Cardiac muscle cell (in vitro differentiated cells and primary cell): Measurements from ENCODE around the gene BBC3. TPM values are rescaled to one million over a fixed set of nuclear protein-coding genes. Genes with fewer than 3 reads are reported as not detected.

Source experiments
- DNase-seq, 2 donors: peaks; one replicate each; pipeline versions ENCODE4 v3.0.0 to v3.0.0-alpha.2; 2010 to 2017; ENCODE audit warnings: low read depth in 1 of 2, low spot score in 1 of 2
- H3K27ac ChIP-seq: fragments of 200-600 bp; sonication (generic); 2 replicates; pipeline ENCODE4 v1.5.1; 2016
- H3K27me3 ChIP-seq: fragments of 200-600 bp; sonication (generic); 2 replicates; pipeline ENCODE4 v1.6.0; 2016; ENCODE audit warnings: control low read depth
- H3K36me3 ChIP-seq: fragments of 200-600 bp; sonication (generic); 2 replicates; pipeline ENCODE4 v1.5.1; 2016; ENCODE audit warnings: control low read depth
- H3K4me1 ChIP-seq: fragments of 200-600 bp; sonication (generic); 2 replicates; pipeline ENCODE4 v1.8.1; 2017; ENCODE audit warnings: low read depth, mild to moderate bottlenecking, mixed run types
- H3K4me3 ChIP-seq: fragments of 200-600 bp; sonication (generic); 2 replicates; pipeline ENCODE4 v1.5.1; 2016; ENCODE audit warnings: mild to moderate bottlenecking
- H3K9me3 ChIP-seq: fragments of 200-600 bp; sonication (generic); 2 replicates; pipeline ENCODE4 v1.5.1; 2017; ENCODE audit warnings: low read depth, mild to moderate bottlenecking, control low read depth
- polyA plus RNA-seq: library from polyadenylated mRNA; unstranded; fragments of >200 nt; fragmentation: Nextera tagmentation; extraction: Ambion mirVana; gene quantifications from 2 replicates; pipeline ENCODE4 v1.2.1, GENCODE V29; 2016
- total RNA-seq: library from RNA; depleted of rRNA; stranded (reverse); fragments of >200 nt; gene quantifications from 2 replicates; pipeline ENCODE4 v1.2.3, GENCODE V29; 2016
- TF ChIP-seq, protein P1 (sequence below): IDR thresholded peaks from 2 replicates; pipeline ENCODE4 v1.5.1; 2012; ENCODE audit warnings: low read depth, mild to moderate bottlenecking, low read length

The BBC3 gene
- total and polyA plus RNA-seq, 2 experiments from 2014 or later = 12.9 to 21.5 TPM

DNA sequence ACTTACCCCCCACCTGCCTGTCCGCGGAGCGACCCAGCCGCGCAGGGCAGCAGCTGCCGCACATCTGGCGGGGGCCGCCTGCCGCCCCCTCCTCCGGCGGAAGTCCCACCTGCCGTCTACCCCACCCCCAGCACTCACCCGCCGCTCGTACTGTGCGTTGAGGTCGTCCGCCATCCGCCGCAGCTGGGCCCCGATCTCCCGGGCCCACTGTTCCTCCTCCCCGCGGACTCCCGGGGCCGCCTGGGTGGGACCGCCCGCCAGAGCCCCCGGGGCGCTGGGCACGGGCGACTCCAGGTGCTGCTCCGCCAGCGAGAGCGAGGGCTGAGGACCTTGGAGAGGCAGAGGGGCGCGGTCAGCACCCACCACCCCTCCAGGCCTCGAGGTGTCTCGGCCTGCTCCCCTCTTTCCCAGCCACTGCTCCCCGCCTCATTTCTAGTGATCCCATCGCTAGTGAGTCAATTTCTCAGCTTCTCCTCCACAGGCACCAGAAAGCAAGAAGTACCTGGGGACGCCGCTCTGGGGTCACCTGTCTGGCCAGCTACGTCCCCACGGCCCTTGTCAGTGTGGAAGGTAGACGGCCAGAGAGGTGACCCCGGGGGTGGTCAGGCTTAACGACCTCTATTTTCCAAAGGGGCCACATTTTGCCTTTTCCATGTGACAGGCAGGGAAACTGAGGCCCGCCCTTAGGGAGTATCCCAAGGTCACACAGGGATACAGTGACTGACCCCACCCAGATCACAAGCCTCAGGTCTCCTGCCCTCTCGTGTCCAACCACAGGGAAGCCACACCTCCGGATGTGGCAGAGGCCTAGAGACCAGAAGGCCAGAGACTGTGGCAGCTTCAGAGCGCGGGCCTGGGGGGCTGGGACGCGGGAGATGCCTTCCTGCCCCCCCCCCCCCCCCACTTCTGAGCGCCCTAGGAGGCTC is 4.3 kb downstream of the BBC3 start:
- DNase-seq = peak; percentile 32 to 80
- Histone ChIP-seq H3K36me3 (no peaks in the 10 kb centered on the region), H3K4me1 (peaks cover 20% of the 10 kb centered on the region), H3K27ac (peak overlapping the region; percentile 95), H3K9me3 (no peaks in the 10 kb centered on the region), H3K27me3 (no peaks in the 10 kb centered on the region), H3K4me3 (peak overlapping the region; percentile 51)
- TF ChIP-seq, protein P1, sequence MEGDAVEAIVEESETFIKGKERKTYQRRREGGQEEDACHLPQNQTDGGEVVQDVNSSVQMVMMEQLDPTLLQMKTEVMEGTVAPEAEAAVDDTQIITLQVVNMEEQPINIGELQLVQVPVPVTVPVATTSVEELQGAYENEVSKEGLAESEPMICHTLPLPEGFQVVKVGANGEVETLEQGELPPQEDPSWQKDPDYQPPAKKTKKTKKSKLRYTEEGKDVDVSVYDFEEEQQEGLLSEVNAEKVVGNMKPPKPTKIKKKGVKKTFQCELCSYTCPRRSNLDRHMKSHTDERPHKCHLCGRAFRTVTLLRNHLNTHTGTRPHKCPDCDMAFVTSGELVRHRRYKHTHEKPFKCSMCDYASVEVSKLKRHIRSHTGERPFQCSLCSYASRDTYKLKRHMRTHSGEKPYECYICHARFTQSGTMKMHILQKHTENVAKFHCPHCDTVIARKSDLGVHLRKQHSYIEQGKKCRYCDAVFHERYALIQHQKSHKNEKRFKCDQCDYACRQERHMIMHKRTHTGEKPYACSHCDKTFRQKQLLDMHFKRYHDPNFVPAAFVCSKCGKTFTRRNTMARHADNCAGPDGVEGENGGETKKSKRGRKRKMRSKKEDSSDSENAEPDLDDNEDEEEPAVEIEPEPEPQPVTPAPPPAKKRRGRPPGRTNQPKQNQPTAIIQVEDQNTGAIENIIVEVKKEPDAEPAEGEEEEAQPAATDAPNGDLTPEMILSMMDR = no peak

DNA sequence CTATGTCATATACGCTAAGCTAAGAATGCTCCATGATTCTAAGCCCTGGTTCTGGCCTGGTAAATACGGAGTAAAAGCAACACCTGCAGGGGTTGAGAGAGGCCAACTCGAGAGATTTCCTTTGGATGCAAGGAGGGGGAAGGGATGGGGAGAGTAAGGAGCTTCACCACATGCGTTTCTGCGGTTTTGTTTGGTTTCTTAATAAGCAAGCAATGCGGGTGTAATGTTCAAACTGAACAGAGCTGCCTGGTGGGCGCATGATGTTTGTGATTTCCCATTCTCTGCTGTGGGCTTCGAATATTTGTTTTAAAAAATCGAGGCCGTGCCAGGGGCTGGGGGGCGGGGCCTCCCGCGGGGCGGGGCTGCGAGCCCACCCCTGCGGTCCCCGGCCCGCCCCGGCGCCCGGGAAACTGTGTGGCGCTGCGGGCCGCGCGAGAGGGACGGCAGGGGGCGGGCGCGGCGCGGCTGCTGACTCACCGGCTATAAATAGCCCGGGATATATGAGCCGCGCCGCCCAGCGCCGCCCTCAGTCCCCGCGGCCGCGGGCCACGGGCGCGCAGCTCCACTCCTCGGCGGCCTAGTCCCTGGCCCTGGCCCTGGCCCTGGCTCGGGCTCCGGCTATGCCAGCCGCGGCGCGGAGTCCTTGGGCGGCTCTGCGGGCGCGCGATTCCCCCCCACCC is 5.1 kb downstream of the BBC3 start:
- Histone ChIP-seq H3K4me3 (peak overlapping the region; percentile 51), H3K27ac (peak overlapping the region; percentile 95)

DNA sequence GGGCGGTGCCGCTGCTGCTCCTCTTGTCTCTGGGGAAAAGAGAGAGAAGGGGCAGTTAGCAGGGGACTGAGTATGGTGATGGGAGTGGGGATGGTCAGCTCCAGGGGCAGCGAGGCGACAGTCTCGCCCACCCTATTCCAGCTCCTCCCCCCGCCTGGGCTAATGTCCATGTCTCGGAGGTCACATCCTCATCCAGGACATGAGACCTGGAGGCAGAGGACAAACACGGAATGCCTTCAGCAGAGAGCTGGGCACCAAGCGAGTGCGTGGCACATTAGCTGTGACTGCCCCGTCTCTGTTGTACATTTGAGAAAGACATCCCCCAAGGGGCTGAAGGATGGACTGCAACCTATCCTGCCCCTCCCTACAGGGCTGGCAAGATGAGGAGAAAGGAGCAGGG is 9.1 kb downstream of the BBC3 start:
- Histone ChIP-seq H3K4me1 (peaks cover 11% of the 10 kb centered on the region), H3K27ac (no peak overlapping the region), H3K27me3 (no peaks in the 10 kb centered on the region), H3K36me3 (peaks cover 6% of the 10 kb centered on the region), H3K4me3 (no peak overlapping the region), H3K9me3 (no peaks in the 10 kb centered on the region)
- no peak for DNase-seq
- TF ChIP-seq, protein P1 = no peak

More for the DNA sequence above, 5.1 kb downstream of the BBC3 start:
- peak; percentile 93 to 96 for DNase-seq
- Histone ChIP-seq H3K36me3 (peaks cover 6% of the 10 kb centered on the region), H3K4me1 (peaks cover 20% of the 10 kb centered on the region), H3K27me3 (no peaks in the 10 kb centered on the region), H3K9me3 (no peaks in the 10 kb centered on the region)
- TF ChIP-seq, protein P1 = peak; percentile 6

DNA sequence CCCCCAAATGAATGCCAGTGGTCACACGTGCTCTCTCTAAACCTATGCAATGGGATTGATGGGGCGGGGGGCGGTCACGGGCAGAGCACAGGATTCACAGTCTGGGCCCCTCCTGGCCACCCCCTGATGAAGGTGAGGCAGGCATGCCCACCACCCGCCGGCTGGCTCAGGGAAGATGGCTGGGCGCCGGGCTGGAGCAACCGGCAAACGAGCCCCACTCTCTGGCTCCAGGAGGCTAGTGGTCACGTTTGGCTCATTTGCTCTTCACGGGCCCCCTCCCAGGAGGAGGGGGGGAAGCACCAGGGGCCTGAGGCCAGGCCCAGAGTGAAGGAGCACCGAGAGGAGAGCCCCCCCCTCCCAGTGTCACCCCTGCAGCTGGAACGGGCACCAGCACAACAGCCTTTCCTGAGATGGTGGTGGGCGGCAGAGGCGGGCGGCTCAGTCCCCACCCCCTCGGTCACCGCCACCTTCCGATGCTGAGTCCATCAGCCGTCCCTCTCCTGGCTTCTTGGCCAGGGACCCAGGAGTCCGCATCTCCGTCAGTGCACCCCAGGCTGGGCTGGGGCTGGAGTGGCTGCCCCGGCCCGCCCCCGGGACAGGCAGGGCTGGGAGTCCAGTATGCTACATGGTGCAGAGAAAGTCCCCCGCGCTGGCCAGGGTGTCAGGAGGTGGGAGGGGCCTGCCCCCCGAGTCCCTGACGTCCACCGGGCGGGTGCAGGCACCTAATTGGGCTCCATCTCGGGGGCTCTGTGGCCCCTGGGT is 9.7 kb downstream of the BBC3 start:
- TF ChIP-seq, protein P1 = no peak
- Histone ChIP-seq H3K9me3 (no peaks in the 10 kb centered on the region), H3K27ac (no peak overlapping the region), H3K27me3 (no peaks in the 10 kb centered on the region), H3K4me3 (no peak overlapping the region), H3K36me3 (peaks cover 6% of the 10 kb centered on the region), H3K4me1 (peaks cover 5% of the 10 kb centered on the region)
- no peak for DNase-seq

DNA sequence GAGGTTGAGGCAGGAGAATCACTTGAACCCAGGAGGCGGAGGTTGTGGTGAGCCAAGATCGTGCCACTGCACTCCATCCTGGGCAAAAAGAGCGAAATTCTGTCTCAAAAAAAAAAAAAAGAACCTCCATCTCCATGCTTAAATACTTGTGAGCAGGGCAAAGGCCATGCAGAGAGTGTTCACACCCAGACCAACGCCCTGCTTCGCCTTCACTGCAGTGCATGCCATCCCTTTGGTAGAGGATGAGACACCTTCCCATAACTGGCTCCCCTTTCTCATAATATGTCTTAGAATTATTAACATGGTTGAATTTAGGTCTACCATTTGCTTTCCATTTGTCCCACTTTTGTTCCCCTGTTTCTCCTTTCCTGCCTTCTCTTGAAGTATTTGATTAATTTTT is 15.4 kb downstream of the BBC3 start:
- TF ChIP-seq, protein P1 = no peak
- Histone ChIP-seq H3K27me3 (no peaks in the 10 kb centered on the region), H3K9me3 (no peaks in the 10 kb centered on the region), H3K27ac (no peak overlapping the region), H3K36me3 (no peaks in the 10 kb centered on the region), H3K4me3 (no peak overlapping the region), H3K4me1 (no peaks in the 10 kb centered on the region)
- no peak for DNase-seq
